GM18870 (cell line): ENCODE data around the gene DNASE1.
"Not testable (repeated sequence)": the region's sequence is repeated elsewhere in the genome, so short reads cannot be mapped to it uniquely, and the experiment has no call there.

ENCODE experiments used
- ATAC-seq: cut with Tn5 transposase; IDR thresholded peaks from one replicate; pipeline ENCODE4 v1.9.1; 2021; ENCODE audit warnings: moderate library complexity; ENCODE audit not compliant: unreplicated experiment

Gene DNASE1

GRCh38 chr16:3640632-3641501 lies 13.6 kb upstream of the DNASE1 start:
- no peak for ATAC-seq

GRCh38 chr16:3641801-3642396 lies 12.6 kb upstream of the DNASE1 start:
- no peak for ATAC-seq

- no peak for ATAC-seq
Measured at GRCh38 chr16:3642397-3643094, 11.9 kb upstream of the DNASE1 start.

GRCh38 chr16:3643095-3643730 lies 11.3 kb upstream of the DNASE1 start:
- ATAC-seq = no peak

GRCh38 chr16:3645108-3645503 lies 9.4 kb upstream of the DNASE1 start:
- ATAC-seq = no peak

- ATAC-seq = no peak
Measured at GRCh38 chr16:3645504-3646347, 8.8 kb upstream of the DNASE1 start.

- ATAC-seq = no peak
Measured at GRCh38 chr16:3646348-3646920, 8.1 kb upstream of the DNASE1 start.

- ATAC-seq = no peak
Measured at GRCh38 chr16:3650631-3651265, 3.7 kb upstream of the DNASE1 start.

GRCh38 chr16:3651461-3652372 lies 2.8 kb upstream of the DNASE1 start:
- no peak for ATAC-seq

GRCh38 chr16:3652373-3653195 lies 1.9 kb upstream of the DNASE1 start:
- no peak for ATAC-seq

- ATAC-seq = no peak
Measured at GRCh38 chr16:3655030-3655395, 522 bp downstream of the DNASE1 start.

GRCh38 chr16:3655396-3656159 lies 1.1 kb downstream of the DNASE1 start:
- ATAC-seq = no peak

GRCh38 chr16:3656160-3656490 lies 1.6 kb downstream of the DNASE1 start:
- not testable (repeated sequence) for ATAC-seq

- no peak for ATAC-seq
Measured at GRCh38 chr16:3656491-3657468, 2.3 kb downstream of the DNASE1 start.

- no peak for ATAC-seq
Measured at GRCh38 chr16:3659251-3659650, 4.8 kb downstream of the DNASE1 start.

- no peak for ATAC-seq
Measured at GRCh38 chr16:3661311-3661710, 6.8 kb downstream of the DNASE1 start.
